Right atrium auricular region (tissue), 2 donors: ENCODE measurements around the gene VAV3. TPM values are rescaled to one million over a fixed set of nuclear protein-coding genes. Genes with fewer than 3 reads are reported as not detected.

Experiments
- DNase-seq: peaks from one replicate; pipeline ENCODE4 v3.0.0-alpha.2; 2019; ENCODE audit warnings: low spot score
- H3K27ac ChIP-seq, 2 donors: fragments of 200-600 bp; sonication (generic); 1 replicate in 1 of 2; 2 replicates in 1 of 2; pipeline ENCODE4 v1.5.1; 2016 to 2019
- H3K27me3 ChIP-seq, 2 donors: fragments of 200-600 bp; sonication (generic); one replicate each; pipeline versions ENCODE4 v1.5.1 to v1.6.0; 2017 to 2019
- H3K36me3 ChIP-seq: fragments of 200-600 bp; sonication (generic); one replicate; pipeline ENCODE4 v1.5.1; 2016
- H3K4me1 ChIP-seq, 2 donors: fragments of 200-600 bp; sonication (generic); one replicate each; pipeline versions ENCODE4 v1.5.1 to v1.6.0; 2017 to 2019
- H3K4me3 ChIP-seq, 2 donors: fragments of 200-600 bp; sonication (generic); 1 replicate in 1 of 2; 2 replicates in 1 of 2; pipeline ENCODE4 v1.5.1; 2017 to 2019; ENCODE audit warnings: mild to moderate bottlenecking in 1 of 2, moderate library complexity in 1 of 2
- H3K9me3 ChIP-seq, 2 donors: fragments of 200-600 bp; sonication (generic); one replicate each; pipeline ENCODE4 v1.5.1; 2019
- CTCF ChIP-seq, 2 donors: fragments of 200-600 bp; sonication (generic); IDR thresholded peaks; one replicate each; pipeline ENCODE4 v1.5.1; 2019; ENCODE audit warnings: antibody characterized with exemption in 2 of 2
- total RNA-seq, 2 donors: library from RNA; depleted of rRNA; stranded (reverse); fragments of >200 nt; gene quantifications; one replicate each; pipeline ENCODE4 v1.1.0, GENCODE V29; 2016

VAV3 gene
- total RNA-seq, 2 donors from 2014 or later = 2.0 to 2.8 TPM

- Histone ChIP-seq H3K4me1 (peaks cover 0 to 16% of the 10 kb centered on the region in 2 donors), H3K27ac (peak overlapping the region in 1 of 2 donors; percentile 60)
- TF ChIP-seq CTCF (IDR thresholded peaks at IDR 0.05) = no peak
Observed at GRCh38 chr1:107954126-107954525, 10.9 kb downstream of the VAV3 start.

GRCh38 chr1:107953556-107953955, 11.4 kb downstream of the VAV3 start:
- no peak for TF ChIP-seq CTCF (IDR thresholded peaks at IDR 0.05)
- Histone ChIP-seq H3K9me3 (no peaks in the 10 kb centered on the region), H3K4me1 (peaks cover 0 to 16% of the 10 kb centered on the region in 2 donors), H3K27ac (peak overlapping the region; percentile 6 to 60), H3K4me3 (no peak overlapping the region), H3K36me3 (no peaks in the 10 kb centered on the region), H3K27me3 (no peaks in the 10 kb centered on the region)
- DNase-seq = no peak

More at GRCh38 chr1:107954126-107954525, 10.9 kb downstream of the VAV3 start:
- Histone ChIP-seq H3K36me3 (no peaks in the 10 kb centered on the region), H3K27me3 (no peaks in the 10 kb centered on the region), H3K9me3 (no peaks in the 10 kb centered on the region), H3K4me3 (no peak overlapping the region)
- DNase-seq = no peak

GRCh38 chr1:107952989-107953388, 12.0 kb downstream of the VAV3 start:
- Histone ChIP-seq H3K36me3 (no peaks in the 10 kb centered on the region), H3K9me3 (no peaks in the 10 kb centered on the region), H3K4me1 (peaks cover 0 to 16% of the 10 kb centered on the region in 2 donors), H3K27ac (peak overlapping the region; percentile 6 to 60), H3K27me3 (no peaks in the 10 kb centered on the region), H3K4me3 (no peak overlapping the region)
- DNase-seq = no peak
- no peak for TF ChIP-seq CTCF (IDR thresholded peaks at IDR 0.05)

- DNase-seq = no peak
- no peak for TF ChIP-seq CTCF (IDR thresholded peaks at IDR 0.05)
- no peaks in the 10 kb centered on the region for H3K27me3 ChIP-seq
- no peak overlapping the region for H3K27ac ChIP-seq
- no peaks in the 10 kb centered on the region for H3K9me3 ChIP-seq
- no peak overlapping the region for H3K4me3 ChIP-seq
- H3K4me1 ChIP-seq = peaks cover 0 to 16% of the 10 kb centered on the region in 2 donors
- H3K36me3 ChIP-seq = no peaks in the 10 kb centered on the region
Observed at GRCh38 chr1:107950464-107950863, 14.5 kb downstream of the VAV3 start.

GRCh38 chr1:107949467-107950253, 15.3 kb downstream of the VAV3 start:
- Histone ChIP-seq H3K27ac (no peak overlapping the region), H3K27me3 (no peaks in the 10 kb centered on the region), H3K4me1 (peaks cover 0 to 16% of the 10 kb centered on the region in 2 donors), H3K9me3 (no peaks in the 10 kb centered on the region), H3K4me3 (no peak overlapping the region), H3K36me3 (no peaks in the 10 kb centered on the region)
- TF ChIP-seq CTCF (IDR thresholded peaks at IDR 0.05) = no peak
- no peak for DNase-seq
